PFSK-1 (cell line): ENCODE data around the gene E4F1.

Source experiments
- REST ChIP-seq, 2 experiments: IDR thresholded peaks; 2 replicates each; pipeline versions ENCODE4 v1.6.1 to v1.8.0; 2011 to 2012; ENCODE audit warnings: low read depth in 2 of 2, low read length in 2 of 2, control low read depth in 1 of 2, inconsistent platforms in 1 of 2, mild to moderate bottlenecking in 1 of 2, moderate library complexity in 1 of 2; ENCODE audit not compliant: insufficient read depth in 1 of 2
- TAF1 ChIP-seq: IDR thresholded peaks from 2 replicates; pipeline ENCODE4 v1.6.1; 2012; ENCODE audit warnings: low read length, control low read depth, borderline replicate concordance; ENCODE audit not compliant: insufficient read depth

- TF ChIP-seq REST (IDR thresholded peaks at IDR 0.05; ENCODE audit: insufficient read depth in 1 of 2, low read depth in 2 of 2, low read length in 2 of 2): no peak
- no peak for TF ChIP-seq TAF1
These were observed 20.4 kb downstream of the E4F1 start for GRCh38 chr16:2243781-2244180.
